ENCODE data around the gene IGSF6.

IGSF6 gene

DNA sequence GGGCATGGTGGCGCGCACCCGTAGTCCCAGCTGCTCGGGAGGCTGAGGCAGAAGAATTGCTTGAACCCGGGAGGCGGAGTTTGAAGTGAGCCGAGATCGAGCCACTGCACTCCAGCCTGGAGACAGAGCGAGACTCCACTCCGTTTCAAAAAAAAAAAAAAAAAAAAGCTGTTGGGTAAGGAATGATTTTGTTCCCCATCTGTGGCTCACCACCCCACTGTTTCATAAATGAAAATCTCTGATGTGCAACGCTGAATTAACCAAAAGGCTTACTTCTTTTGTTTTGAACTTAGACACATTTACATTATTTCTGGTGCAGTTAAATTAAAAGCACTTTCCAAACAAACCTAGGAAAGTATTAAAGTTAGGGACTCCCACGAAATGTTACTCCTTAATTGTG lies 54.2 kb downstream of the IGSF6 start:
- ChIA-PET CTCF (no interaction called here), POLR2A (no interaction called here)
- TF ChIP-seq SUZ12 (IDR thresholded peaks at IDR 0.05) (no peak), SP1 (IDR thresholded peaks at IDR 0.05) (no peak), ZNF384 (IDR thresholded peaks at IDR 0.05) (no peak), TARDBP (IDR thresholded peaks at IDR 0.05) (no peak), BHLHE40 (IDR thresholded peaks at IDR 0.05; ENCODE audit: borderline replicate concordance) (no peak), NFRKB (IDR thresholded peaks at IDR 0.05) (no peak), HDGF (IDR thresholded peaks at IDR 0.05; ENCODE audit: borderline replicate concordance) (no peak), L3MBTL2 (conservative IDR thresholded peaks at IDR 0.05) (no peak), FOXM1 (IDR thresholded peaks at IDR 0.05; ENCODE audit: borderline replicate concordance) (no peak)
- no peak for DNase-seq (ENCODE audit: extremely low spot score)

- ChIA-PET POLR2A (no interaction called here), CTCF (no interaction called here)
- DNase-seq (ENCODE audit: extremely low spot score), result no peak
- no peak for TF ChIP-seq CTBP1 (IDR thresholded peaks at IDR 0.05; ENCODE audit: borderline replicate concordance)
- TF ChIP-seq FOXM1 (IDR thresholded peaks at IDR 0.05; ENCODE audit: borderline replicate concordance), result no peak
- TF ChIP-seq NFRKB (IDR thresholded peaks at IDR 0.05), result no peak
- TF ChIP-seq ARNT (IDR thresholded peaks at IDR 0.05), result no peak
- no peak for TF ChIP-seq SP1 (IDR thresholded peaks at IDR 0.05)
- TF ChIP-seq TARDBP (IDR thresholded peaks at IDR 0.05), result no peak
Observed at GRCh38 chr16:21597561-21598030, 54.8 kb downstream of the IGSF6 start.

- ChIA-PET CTCF (interaction anchor here (1.0 kb wide), 1 partner anchor 114 kb away, joined by 3 read pairs; no protein-coding TSS in a partner anchor), POLR2A (no interaction called here)
- DNase-seq (ENCODE audit: extremely low spot score), result no peak
- TF ChIP-seq FOXK2 (IDR thresholded peaks at IDR 0.05) (no peak), TARDBP (IDR thresholded peaks at IDR 0.05) (no peak), SP1 (IDR thresholded peaks at IDR 0.05) (no peak), ZNF384 (IDR thresholded peaks at IDR 0.05) (no peak), ARNT (IDR thresholded peaks at IDR 0.05) (no peak), FOXM1 (IDR thresholded peaks at IDR 0.05; ENCODE audit: borderline replicate concordance) (no peak), L3MBTL2 (conservative IDR thresholded peaks at IDR 0.05) (no peak), CTBP1 (IDR thresholded peaks at IDR 0.05; ENCODE audit: borderline replicate concordance) (no peak), FOXA1 (IDR thresholded peaks at IDR 0.05) (no peak), HDGF (IDR thresholded peaks at IDR 0.05; ENCODE audit: borderline replicate concordance) (no peak), LEF1 (IDR thresholded peaks at IDR 0.05; ENCODE audit: borderline replicate concordance) (no peak)
Observed at GRCh38 chr16:21593530-21594289, 58.7 kb downstream of the IGSF6 start.

DNA sequence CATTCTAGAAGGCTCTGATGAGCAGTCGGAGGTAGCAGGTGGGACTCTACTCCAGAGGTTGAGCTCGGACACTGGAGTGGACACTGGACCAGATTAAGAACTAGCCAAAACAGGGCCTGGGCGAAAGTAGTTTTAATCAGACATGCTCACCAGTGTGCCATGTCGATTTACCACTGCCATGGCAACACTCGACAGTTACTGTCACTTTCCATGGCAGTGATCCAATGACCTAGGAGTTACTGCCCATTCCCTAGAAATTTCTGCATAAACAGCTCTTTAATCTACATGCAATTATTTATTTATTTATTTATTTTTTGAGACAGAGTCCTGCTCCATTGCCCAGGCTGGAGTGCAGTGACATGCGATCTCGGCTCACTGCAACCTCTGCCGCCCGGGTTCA lies 60.2 kb downstream of the IGSF6 start:
- POLR2A ChIA-PET, result no interaction called here
- CTCF ChIA-PET, result no interaction called here
- DNase-seq (ENCODE audit: extremely low spot score), result no peak
- TF ChIP-seq FOXK2 (IDR thresholded peaks at IDR 0.05) (no peak), LEF1 (IDR thresholded peaks at IDR 0.05; ENCODE audit: borderline replicate concordance) (no peak), CTBP1 (IDR thresholded peaks at IDR 0.05; ENCODE audit: borderline replicate concordance) (no peak), ELF4 (IDR thresholded peaks at IDR 0.05) (no peak), ARNT (IDR thresholded peaks at IDR 0.05) (no peak), HDGF (IDR thresholded peaks at IDR 0.05; ENCODE audit: borderline replicate concordance) (no peak), SUZ12 (IDR thresholded peaks at IDR 0.05) (no peak), FOXM1 (IDR thresholded peaks at IDR 0.05; ENCODE audit: borderline replicate concordance) (no peak), TARDBP (IDR thresholded peaks at IDR 0.05) (no peak)
- TF ChIP-seq, protein P1, sequence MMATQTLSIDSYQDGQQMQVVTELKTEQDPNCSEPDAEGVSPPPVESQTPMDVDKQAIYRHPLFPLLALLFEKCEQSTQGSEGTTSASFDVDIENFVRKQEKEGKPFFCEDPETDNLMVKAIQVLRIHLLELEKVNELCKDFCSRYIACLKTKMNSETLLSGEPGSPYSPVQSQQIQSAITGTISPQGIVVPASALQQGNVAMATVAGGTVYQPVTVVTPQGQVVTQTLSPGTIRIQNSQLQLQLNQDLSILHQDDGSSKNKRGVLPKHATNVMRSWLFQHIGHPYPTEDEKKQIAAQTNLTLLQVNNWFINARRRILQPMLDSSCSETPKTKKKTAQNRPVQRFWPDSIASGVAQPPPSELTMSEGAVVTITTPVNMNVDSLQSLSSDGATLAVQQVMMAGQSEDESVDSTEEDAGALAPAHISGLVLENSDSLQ (IDR thresholded peaks at IDR 0.05), result no peak

DNA sequence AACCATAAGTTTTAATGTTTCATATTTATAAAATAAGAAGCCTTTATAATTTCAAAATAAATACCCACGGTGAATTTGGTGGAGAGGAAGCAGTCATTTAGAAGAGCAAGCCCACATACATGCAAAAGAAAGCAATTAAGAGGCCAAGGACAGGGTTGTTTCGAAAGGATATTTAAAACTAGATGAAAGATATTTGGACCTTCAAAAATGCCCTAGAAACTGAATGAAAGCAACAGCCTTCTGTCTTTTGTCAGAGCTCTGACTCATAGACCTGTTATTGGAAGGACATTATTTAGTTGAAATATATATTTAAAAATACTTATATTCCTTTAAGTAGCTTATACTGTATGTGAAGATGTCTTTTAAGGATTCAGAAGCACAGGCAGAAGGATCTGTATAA lies 61.6 kb downstream of the IGSF6 start:
- ChIA-PET POLR2A (interaction anchor here (0.6 kb wide), 1 partner anchor 1649 kb away, joined by 3 read pairs; no protein-coding TSS in a partner anchor), CTCF (no interaction called here)
- TF ChIP-seq BHLHE40 (IDR thresholded peaks at IDR 0.05; ENCODE audit: borderline replicate concordance) (no peak), L3MBTL2 (conservative IDR thresholded peaks at IDR 0.05) (no peak), SUZ12 (IDR thresholded peaks at IDR 0.05) (no peak), FOXA1 (IDR thresholded peaks at IDR 0.05) (no peak), HDGF (IDR thresholded peaks at IDR 0.05; ENCODE audit: borderline replicate concordance) (no peak), TARDBP (IDR thresholded peaks at IDR 0.05) (no peak), ARNT (IDR thresholded peaks at IDR 0.05) (no peak), ZNF384 (IDR thresholded peaks at IDR 0.05) (no peak), SP1 (IDR thresholded peaks at IDR 0.05) (no peak), ELF4 (IDR thresholded peaks at IDR 0.05) (no peak), FOXK2 (IDR thresholded peaks at IDR 0.05) (no peak), FOXM1 (IDR thresholded peaks at IDR 0.05; ENCODE audit: borderline replicate concordance) (no peak), CTBP1 (IDR thresholded peaks at IDR 0.05; ENCODE audit: borderline replicate concordance) (no peak)
- TF ChIP-seq, protein P1 (IDR thresholded peaks at IDR 0.05), result no peak
- no peak for DNase-seq (ENCODE audit: extremely low spot score)

- DNase-seq (ENCODE audit: extremely low spot score), result no peak
- ChIA-PET CTCF (no interaction called here), POLR2A (no interaction called here)
- TF ChIP-seq ELF4 (IDR thresholded peaks at IDR 0.05) (no peak), ZNF384 (IDR thresholded peaks at IDR 0.05) (no peak), TARDBP (IDR thresholded peaks at IDR 0.05) (no peak), BHLHE40 (IDR thresholded peaks at IDR 0.05; ENCODE audit: borderline replicate concordance) (no peak), FOXK2 (IDR thresholded peaks at IDR 0.05) (no peak), HDGF (IDR thresholded peaks at IDR 0.05; ENCODE audit: borderline replicate concordance) (no peak), FOXM1 (IDR thresholded peaks at IDR 0.05; ENCODE audit: borderline replicate concordance) (no peak), SP1 (IDR thresholded peaks at IDR 0.05) (no peak), CTBP1 (IDR thresholded peaks at IDR 0.05; ENCODE audit: borderline replicate concordance) (no peak), SUZ12 (IDR thresholded peaks at IDR 0.05) (no peak), ARNT (IDR thresholded peaks at IDR 0.05) (no peak), NFRKB (IDR thresholded peaks at IDR 0.05) (no peak), FOXA1 (IDR thresholded peaks at IDR 0.05) (no peak), L3MBTL2 (conservative IDR thresholded peaks at IDR 0.05) (no peak), LEF1 (IDR thresholded peaks at IDR 0.05; ENCODE audit: borderline replicate concordance) (no peak)
- TF ChIP-seq, protein P1 (IDR thresholded peaks at IDR 0.05), result no peak
Observed at GRCh38 chr16:21590287-21590686, 62.1 kb downstream of the IGSF6 start.

Measured in HEK293T (cell line).